ENCODE data around the gene TRAM2. TPM values are rescaled to one million over a fixed set of nuclear protein-coding genes. Genes with fewer than 3 reads are reported as not detected.

TRAM2 gene
- total RNA-seq, 1 donor from 2014 or later, result 16.2 TPM

GRCh38 chr6:52540286-52540902 is 36.5 kb downstream of the TRAM2 start:
- Mint-ChIP-seq H3K27me3 (ENCODE audit: unreplicated experiment) (peaks cover 3% of the 10 kb centered on the region), H3K4me1 (ENCODE audit: low read depth, unreplicated experiment) (peaks cover 32% of the 10 kb centered on the region), H3K4me3 (ENCODE audit: unreplicated experiment) (no peak overlapping the region), H3K36me3 (ENCODE audit: unreplicated experiment) (no peaks in the 10 kb centered on the region), H3K27ac (ENCODE audit: unreplicated experiment) (no peak overlapping the region), H3K9me3 (ENCODE audit: unreplicated experiment) (peaks cover 1% of the 10 kb centered on the region)
- no peak for DNase-seq
- TF ChIP-seq, protein P1, sequence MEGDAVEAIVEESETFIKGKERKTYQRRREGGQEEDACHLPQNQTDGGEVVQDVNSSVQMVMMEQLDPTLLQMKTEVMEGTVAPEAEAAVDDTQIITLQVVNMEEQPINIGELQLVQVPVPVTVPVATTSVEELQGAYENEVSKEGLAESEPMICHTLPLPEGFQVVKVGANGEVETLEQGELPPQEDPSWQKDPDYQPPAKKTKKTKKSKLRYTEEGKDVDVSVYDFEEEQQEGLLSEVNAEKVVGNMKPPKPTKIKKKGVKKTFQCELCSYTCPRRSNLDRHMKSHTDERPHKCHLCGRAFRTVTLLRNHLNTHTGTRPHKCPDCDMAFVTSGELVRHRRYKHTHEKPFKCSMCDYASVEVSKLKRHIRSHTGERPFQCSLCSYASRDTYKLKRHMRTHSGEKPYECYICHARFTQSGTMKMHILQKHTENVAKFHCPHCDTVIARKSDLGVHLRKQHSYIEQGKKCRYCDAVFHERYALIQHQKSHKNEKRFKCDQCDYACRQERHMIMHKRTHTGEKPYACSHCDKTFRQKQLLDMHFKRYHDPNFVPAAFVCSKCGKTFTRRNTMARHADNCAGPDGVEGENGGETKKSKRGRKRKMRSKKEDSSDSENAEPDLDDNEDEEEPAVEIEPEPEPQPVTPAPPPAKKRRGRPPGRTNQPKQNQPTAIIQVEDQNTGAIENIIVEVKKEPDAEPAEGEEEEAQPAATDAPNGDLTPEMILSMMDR (IDR thresholded peaks at IDR 0.05; ENCODE audit: partially characterized antibody, unreplicated experiment), result no peak

DNA sequence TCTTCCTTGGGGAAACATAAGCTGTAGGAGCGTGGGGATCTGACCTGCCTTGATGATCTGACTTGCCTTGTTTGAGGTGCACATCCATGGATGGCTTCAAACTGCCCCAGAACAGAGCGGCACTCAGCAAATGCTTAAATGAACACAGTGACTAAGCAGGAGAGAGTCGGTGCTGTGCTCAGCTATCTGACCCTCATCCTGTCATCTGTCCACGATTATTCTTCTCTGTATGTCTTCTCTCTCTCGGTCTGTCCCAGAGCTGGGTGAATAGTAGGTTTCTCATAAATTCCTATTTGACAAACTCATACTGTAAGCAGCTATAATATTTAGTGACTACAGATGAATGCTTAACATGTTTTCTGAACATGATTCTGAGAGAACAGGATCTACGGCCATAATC is 37.3 kb downstream of the TRAM2 start:
- Mint-ChIP-seq H3K4me1 (ENCODE audit: low read depth, unreplicated experiment) (peaks cover 30% of the 10 kb centered on the region), H3K27me3 (ENCODE audit: unreplicated experiment) (peaks cover 3% of the 10 kb centered on the region), H3K36me3 (ENCODE audit: unreplicated experiment) (no peaks in the 10 kb centered on the region), H3K9me3 (ENCODE audit: unreplicated experiment) (peaks cover 1% of the 10 kb centered on the region), H3K27ac (ENCODE audit: unreplicated experiment) (no peak overlapping the region), H3K4me3 (ENCODE audit: unreplicated experiment) (no peak overlapping the region)
- TF ChIP-seq, protein P1 (IDR thresholded peaks at IDR 0.05; ENCODE audit: partially characterized antibody, unreplicated experiment), result no peak
- no peak for DNase-seq

DNA sequence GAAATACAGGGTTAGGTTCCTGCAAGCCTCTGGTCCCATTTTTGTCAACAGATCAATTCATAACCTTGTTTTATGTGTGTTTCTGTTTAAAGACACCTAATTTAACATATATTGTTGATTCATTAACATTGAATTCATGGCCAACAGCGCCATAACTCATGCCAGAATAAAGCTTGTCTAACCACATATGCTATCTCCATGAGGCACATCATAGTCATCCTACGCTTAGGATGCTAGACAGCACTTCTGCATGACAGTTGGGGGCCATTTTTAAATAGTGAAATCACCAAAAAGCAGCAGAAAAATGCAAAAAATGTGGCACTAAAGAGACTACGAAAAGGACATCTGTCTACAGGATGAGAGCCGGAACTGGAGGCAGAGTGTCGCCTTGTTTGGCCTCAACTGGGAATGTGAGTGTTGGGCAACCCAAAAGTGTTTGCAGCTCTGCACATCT is 37.9 kb downstream of the TRAM2 start:
- Mint-ChIP-seq H3K9me3 (ENCODE audit: unreplicated experiment) (peaks cover 1% of the 10 kb centered on the region), H3K4me3 (ENCODE audit: unreplicated experiment) (no peak overlapping the region), H3K27ac (ENCODE audit: unreplicated experiment) (peak overlapping the region; percentile 21), H3K36me3 (ENCODE audit: unreplicated experiment) (no peaks in the 10 kb centered on the region), H3K27me3 (ENCODE audit: unreplicated experiment) (peaks cover 3% of the 10 kb centered on the region), H3K4me1 (ENCODE audit: low read depth, unreplicated experiment) (peaks cover 23% of the 10 kb centered on the region)
- TF ChIP-seq, protein P1 (IDR thresholded peaks at IDR 0.05; ENCODE audit: partially characterized antibody, unreplicated experiment), result no peak
- DNase-seq, result no peak

GRCh38 chr6:52538252-52538900 is 38.5 kb downstream of the TRAM2 start:
- no peak overlapping the region for H3K4me3 Mint-ChIP-seq (ENCODE audit: unreplicated experiment)
- peaks cover 1% of the 10 kb centered on the region for H3K9me3 Mint-ChIP-seq (ENCODE audit: unreplicated experiment)
- H3K27ac Mint-ChIP-seq (ENCODE audit: unreplicated experiment), result no peak overlapping the region
- H3K36me3 Mint-ChIP-seq (ENCODE audit: unreplicated experiment), result no peaks in the 10 kb centered on the region
- peaks cover 21% of the 10 kb centered on the region for H3K4me1 Mint-ChIP-seq (ENCODE audit: low read depth, unreplicated experiment)
- no peak for DNase-seq
- peaks cover 3% of the 10 kb centered on the region for H3K27me3 Mint-ChIP-seq (ENCODE audit: unreplicated experiment)
- TF ChIP-seq, protein P1 (IDR thresholded peaks at IDR 0.05; ENCODE audit: partially characterized antibody, unreplicated experiment), result no peak
